GM12878 (cell line): ENCODE measurements around the gene PARD6A. TPM values are rescaled to one million over a fixed set of nuclear protein-coding genes. Genes with fewer than 3 reads are reported as not detected.

ENCODE experiments used
- ATAC-seq: fragments of 200-7000 bp; cut with Tn5 transposase; 3 replicates; pipeline ENCODE4 v1.9.1; 2020; ENCODE audit warnings: mild to moderate bottlenecking, moderate library complexity
- BruUV-seq: library from RNA; stranded (reverse); fragments of 400-500 nt; replicated peaks from 2 replicates; lab custom pipeline; 2021; lab: Mats Ljungman, UMichigan
- CTCF ChIA-PET: fragments of 300-600 bp; sonication (Branson Sonifier 250); formaldehyde crosslinking; extraction: SDS; loops from one replicate; lab custom pipeline; 2021; ENCODE audit warnings: inconsistent platforms; lab: Yijun Ruan, JAX
- POLR2A ChIA-PET: fragments of 350-600 bp; formaldehyde crosslinking; extraction: SDS; loops from one replicate; lab custom pipeline; 2021; ENCODE audit warnings: inconsistent platforms; lab: Charles Lee
- RAD21 ChIA-PET: fragments of 300-600 bp; sonication (Branson Sonifier 250); formaldehyde crosslinking; loops from one replicate; lab custom pipeline; 2023; ENCODE audit warnings: antibody characterized with exemption; ENCODE audit not compliant: unreplicated experiment; lab: Charles Lee
- SMC1A ChIA-PET: fragments of 300-600 bp; sonication (Branson Sonifier 250); formaldehyde crosslinking; loops from one replicate; lab custom pipeline; 2023; ENCODE audit not compliant: unreplicated experiment, uncharacterized antibody; lab: Charles Lee
- DNase-seq: peaks from one replicate; pipeline ENCODE4 v3.0.0-alpha.2; 2011; ENCODE audit warnings: low read depth, low spot score
- FAIRE-seq: peaks from 3 replicates; lab custom pipeline; 2011; peaks lifted over from hg19 to GRCh38; lab: Jason Lieb, UNC
- H2AFZ ChIP-seq: 2 replicates; pipeline ENCODE4 v1.6.0; 2011; ENCODE audit warnings: low read depth, low read length, control low read depth; ENCODE audit not compliant: control insufficient read depth
- H3K27ac ChIP-seq: 2 replicates; pipeline ENCODE4 v1.5.1; 2011; ENCODE audit warnings: control low read depth; ENCODE audit not compliant: control insufficient read depth, insufficient read depth
- H3K27me3 ChIP-seq, 2 experiments: replicated peaks in 1 of 2; 2 replicates each; pipeline versions ENCODE4 v1.6.0 to v1.6.1; 2011; ENCODE audit warnings: low read length in 1 of 2; ENCODE audit not compliant: control insufficient read depth in 2 of 2, insufficient read depth in 2 of 2
- H3K36me3 ChIP-seq, 2 experiments: 2 replicates each; pipeline ENCODE4 v1.5.1; 2011; ENCODE audit warnings: low read length in 1 of 2; ENCODE audit not compliant: control insufficient read depth in 2 of 2, insufficient read depth in 2 of 2
- H3K4me1 ChIP-seq: 2 replicates; pipeline ENCODE4 v1.6.1; 2011; ENCODE audit warnings: mild to moderate bottlenecking, low read length, moderate library complexity, mixed read lengths; ENCODE audit not compliant: control insufficient read depth, insufficient read depth
- H3K4me2 ChIP-seq: 2 replicates; pipeline ENCODE4 v1.6.0; 2011; ENCODE audit warnings: control low read depth; ENCODE audit not compliant: control insufficient read depth, insufficient read depth
- H3K4me3 ChIP-seq: fragments of 200-600 bp; sonication (generic); 2 replicates; pipeline ENCODE4 v1.5.1; 2016
- H3K79me2 ChIP-seq: 2 replicates; pipeline ENCODE4 v1.6.0; 2011; ENCODE audit warnings: low read length; ENCODE audit not compliant: control insufficient read depth, insufficient read depth
- H3K9ac ChIP-seq: 2 replicates; pipeline ENCODE4 v1.8.0; 2011; ENCODE audit warnings: low read length, control low read depth, mixed read lengths; ENCODE audit not compliant: control insufficient read depth, insufficient read depth
- H3K9me3 ChIP-seq: replicated peaks from 3 replicates; pipeline ENCODE4 v1.5.1; 2011; ENCODE audit warnings: mild to moderate bottlenecking, low read length; ENCODE audit not compliant: control insufficient read depth, insufficient read depth
- H4K20me1 ChIP-seq: 2 replicates; pipeline ENCODE4 v1.6.0; 2011; ENCODE audit not compliant: control insufficient read depth, insufficient read depth
- CBX5 ChIP-seq: sonication (generic); IDR thresholded peaks from 2 replicates; pipeline ENCODE4 v1.6.1; 2016; ENCODE audit warnings: low read depth, moderate library complexity, mild to moderate bottlenecking, inconsistent platforms
- CHD2 ChIP-seq: IDR thresholded peaks from 2 replicates; pipeline ENCODE4 v1.6.1; 2011; ENCODE audit warnings: low read depth, low read length, improper control_type of control experiment, borderline replicate concordance
- HDGF ChIP-seq: fragments of 450-650 bp; IDR thresholded peaks from 2 replicates; pipeline ENCODE4 v1.6.1; 2016; ENCODE audit warnings: antibody characterized with exemption
- JUND ChIP-seq: IDR thresholded peaks from 2 replicates; pipeline ENCODE4 v1.6.1; 2012; ENCODE audit warnings: low read depth, mild to moderate bottlenecking, low read length, improper control_type of control experiment, moderate library complexity
- KAT2A ChIP-seq: conservative IDR thresholded peaks from 2 replicates; pipeline ENCODE4 v1.6.1; 2011; ENCODE audit warnings: low read depth, low read length; ENCODE audit not compliant: control insufficient read depth
- LARP7 ChIP-seq: fragments of 450-650 bp; IDR thresholded peaks from 2 replicates; pipeline ENCODE4 v1.6.1; 2017; ENCODE audit warnings: mild to moderate bottlenecking
- NFIC ChIP-seq: IDR thresholded peaks from 2 replicates; pipeline ENCODE4 v1.6.1; 2012; ENCODE audit warnings: low read depth, mild to moderate bottlenecking, inconsistent platforms, low read length, moderate library complexity
- PAX5 ChIP-seq: IDR thresholded peaks from 2 replicates; pipeline ENCODE4 v1.6.1; 2011; ENCODE audit warnings: low read depth, low read length, borderline replicate concordance
- RFX5 ChIP-seq: IDR thresholded peaks from 2 replicates; pipeline ENCODE4 v1.6.1; 2011; ENCODE audit warnings: low read depth, low read length, improper control_type of control experiment
- SMAD1 ChIP-seq: fragments of 450-650 bp; IDR thresholded peaks from 2 replicates; pipeline ENCODE4 v1.6.1; 2018; ENCODE audit warnings: mild to moderate bottlenecking, low read depth; ENCODE audit not compliant: partially characterized antibody
- TAF1 ChIP-seq: IDR thresholded peaks from 2 replicates; pipeline ENCODE4 v1.6.1; 2011; ENCODE audit warnings: mild to moderate bottlenecking, low read depth, low read length, borderline replicate concordance
- TCF12 ChIP-seq: IDR thresholded peaks from 2 replicates; pipeline ENCODE4 v1.6.1; 2011; ENCODE audit warnings: low read depth, mild to moderate bottlenecking, low read length
- WGBS: methylation state at CpG from one replicate; pipeline ENCODE4 v1.1.6; 2016; ENCODE audit warnings: low lambda C conversion rate; ENCODE audit not compliant: insufficient replicate concordance, insufficient coverage; ENCODE audit errors: missing lambda C conversion rate; 5-methylcytosine and 5-hydroxymethylcytosine counted together
- in situ Hi-C: fragments of 300-500 bp; cut with MboI; formaldehyde crosslinking; loops from 9 replicates; pipeline ENCODE4 v1.14.3; 2018; ENCODE audit warnings: mixed read lengths
- intact Hi-C: fragments of 100-400 bp; cut with micrococcal nuclease; formaldehyde crosslinking; loops from one replicate; pipeline ENCODE4 v1.14.2; 2022; ENCODE audit not compliant: unreplicated experiment
- polyA plus RNA-seq, 11 experiments: library from polyadenylated mRNA; depleted of rRNA in 4 of 11; unstranded in 6 of 11; stranded (reverse) in 5 of 11; fragments of >200 nt; fragmentation: Nextera tagmentation in 4 of 11; fragmentation: Illumina TruSeq in 1 of 11; extraction: Ambion mirVana in 4 of 11; extraction: Trizol in 1 of 11; gene quantifications; 1 replicate in 1 of 11; 2 replicates in 10 of 11; pipeline versions ENCODE4 v1.2.1 to v1.2.3, GENCODE V29; 2011 to 2016; ENCODE audit warnings: inconsistent platforms in 2 of 11, missing spikeins in 2 of 11, low read depth in 1 of 11
- total RNA-seq, 4 experiments: library from RNA; depleted of rRNA in 3 of 4; stranded (reverse); fragments of >200 nt in 3 of 4; fragmentation: Illumina TruSeq in 1 of 4; extraction: Trizol in 1 of 4; gene quantifications; 2 replicates each; pipeline versions ENCODE4 v1.2.1 to v1.2.3, GENCODE V29; 2013 to 2021
- TF ChIP-seq, protein P1 (sequence below): fragments of 450-650 bp; IDR thresholded peaks from 2 replicates; pipeline ENCODE4 v1.6.1; 2017; ENCODE audit warnings: antibody characterized with exemption, mild to moderate bottlenecking, moderate library complexity
- TF ChIP-seq, protein P2 (sequence below): fragments of 450-650 bp; IDR thresholded peaks from 2 replicates; pipeline ENCODE4 v1.6.1; 2016; ENCODE audit warnings: mild to moderate bottlenecking
- TF ChIP-seq, protein P3 (sequence below): fragments of 450-650 bp; conservative IDR thresholded peaks from 2 replicates; pipeline ENCODE4 v1.6.1; 2017; ENCODE audit warnings: mild to moderate bottlenecking, moderate library complexity

PARD6A gene
- total and polyA plus RNA-seq, 10 of the 15 experiments (the other 5 are each of a cell fraction or from before 2014, with no cell fraction given) = 0.42 to 10.1 (median 4.4) TPM

DNA sequence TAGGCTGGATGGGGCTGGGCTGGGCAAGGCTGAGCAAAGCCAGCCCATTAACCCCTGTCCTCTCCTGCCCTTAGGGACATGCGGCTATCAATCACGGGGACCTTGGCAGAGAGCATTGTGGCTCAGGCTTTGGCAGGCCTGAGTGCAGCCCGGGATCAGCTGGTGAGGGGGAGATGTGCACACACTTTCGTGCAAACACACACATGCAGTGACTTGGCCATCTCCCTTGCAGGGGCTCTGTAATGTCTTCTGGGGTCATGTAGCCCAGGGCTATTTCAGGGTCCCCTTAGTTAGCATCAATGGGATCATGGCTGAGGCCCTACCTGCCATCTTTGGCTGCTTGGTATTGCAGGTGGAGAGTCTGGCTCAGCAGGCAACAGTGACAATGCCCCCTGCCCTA lies 8.9 kb upstream of the PARD6A start:
- Histone ChIP-seq H3K9ac (no peak overlapping the region), H3K4me3 (no peak overlapping the region), H4K20me1 (no peaks in the 10 kb centered on the region), H3K27me3 (no peaks in the 10 kb centered on the region), H3K4me2 (no peak overlapping the region), H3K36me3 (peaks cover 2 to 9% of the 10 kb centered on the region in 2 experiments), H2AFZ (no peak overlapping the region), H3K9me3 (no peaks in the 10 kb centered on the region), H3K4me1 (no peaks in the 10 kb centered on the region), H3K27ac (no peak overlapping the region), H3K79me2 (no peaks in the 10 kb centered on the region)
- ChIA-PET CTCF (interaction anchor here (1.1 kb wide), 1 partner anchor 131 kb away, joined by 4 read pairs; no protein-coding TSS in a partner anchor), SMC1A (no interaction called here), POLR2A (interaction anchor here (1.0 kb wide), 1 partner anchor 16 kb away, joined by 3 read pairs; no protein-coding TSS in a partner anchor), RAD21 (no interaction called here)
- ATAC-seq (no peak), DNase-seq (no peak), FAIRE-seq (no peak)
- intact Hi-C loops (no loop called here), in situ Hi-C loops (no loop called here)
- 87% methylated on average over 4 of the region's 4 CpGs for WGBS
- TF ChIP-seq JUND (no peak), PAX5 (no peak), NFIC (no peak), SMAD1 (no peak), CHD2 (no peak), LARP7 (no peak), RFX5 (no peak), TAF1 (no peak), CBX5 (no peak), KAT2A (no peak), HDGF (no peak), TCF12 (no peak)
- TF ChIP-seq, protein P1, sequence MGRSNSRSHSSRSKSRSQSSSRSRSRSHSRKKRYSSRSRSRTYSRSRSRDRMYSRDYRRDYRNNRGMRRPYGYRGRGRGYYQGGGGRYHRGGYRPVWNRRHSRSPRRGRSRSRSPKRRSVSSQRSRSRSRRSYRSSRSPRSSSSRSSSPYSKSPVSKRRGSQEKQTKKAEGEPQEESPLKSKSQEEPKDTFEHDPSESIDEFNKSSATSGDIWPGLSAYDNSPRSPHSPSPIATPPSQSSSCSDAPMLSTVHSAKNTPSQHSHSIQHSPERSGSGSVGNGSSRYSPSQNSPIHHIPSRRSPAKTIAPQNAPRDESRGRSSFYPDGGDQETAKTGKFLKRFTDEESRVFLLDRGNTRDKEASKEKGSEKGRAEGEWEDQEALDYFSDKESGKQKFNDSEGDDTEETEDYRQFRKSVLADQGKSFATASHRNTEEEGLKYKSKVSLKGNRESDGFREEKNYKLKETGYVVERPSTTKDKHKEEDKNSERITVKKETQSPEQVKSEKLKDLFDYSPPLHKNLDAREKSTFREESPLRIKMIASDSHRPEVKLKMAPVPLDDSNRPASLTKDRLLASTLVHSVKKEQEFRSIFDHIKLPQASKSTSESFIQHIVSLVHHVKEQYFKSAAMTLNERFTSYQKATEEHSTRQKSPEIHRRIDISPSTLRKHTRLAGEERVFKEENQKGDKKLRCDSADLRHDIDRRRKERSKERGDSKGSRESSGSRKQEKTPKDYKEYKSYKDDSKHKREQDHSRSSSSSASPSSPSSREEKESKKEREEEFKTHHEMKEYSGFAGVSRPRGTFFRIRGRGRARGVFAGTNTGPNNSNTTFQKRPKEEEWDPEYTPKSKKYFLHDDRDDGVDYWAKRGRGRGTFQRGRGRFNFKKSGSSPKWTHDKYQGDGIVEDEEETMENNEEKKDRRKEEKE = no peak
- TF ChIP-seq, protein P2, sequence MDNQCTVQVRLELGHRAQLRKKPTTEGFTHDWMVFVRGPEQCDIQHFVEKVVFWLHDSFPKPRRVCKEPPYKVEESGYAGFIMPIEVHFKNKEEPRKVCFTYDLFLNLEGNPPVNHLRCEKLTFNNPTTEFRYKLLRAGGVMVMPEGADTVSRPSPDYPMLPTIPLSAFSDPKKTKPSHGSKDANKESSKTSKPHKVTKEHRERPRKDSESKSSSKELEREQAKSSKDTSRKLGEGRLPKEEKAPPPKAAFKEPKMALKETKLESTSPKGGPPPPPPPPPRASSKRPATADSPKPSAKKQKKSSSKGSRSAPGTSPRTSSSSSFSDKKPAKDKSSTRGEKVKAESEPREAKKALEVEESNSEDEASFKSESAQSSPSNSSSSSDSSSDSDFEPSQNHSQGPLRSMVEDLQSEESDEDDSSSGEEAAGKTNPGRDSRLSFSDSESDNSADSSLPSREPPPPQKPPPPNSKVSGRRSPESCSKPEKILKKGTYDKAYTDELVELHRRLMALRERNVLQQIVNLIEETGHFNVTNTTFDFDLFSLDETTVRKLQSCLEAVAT = no peak
- TF ChIP-seq, protein P3, sequence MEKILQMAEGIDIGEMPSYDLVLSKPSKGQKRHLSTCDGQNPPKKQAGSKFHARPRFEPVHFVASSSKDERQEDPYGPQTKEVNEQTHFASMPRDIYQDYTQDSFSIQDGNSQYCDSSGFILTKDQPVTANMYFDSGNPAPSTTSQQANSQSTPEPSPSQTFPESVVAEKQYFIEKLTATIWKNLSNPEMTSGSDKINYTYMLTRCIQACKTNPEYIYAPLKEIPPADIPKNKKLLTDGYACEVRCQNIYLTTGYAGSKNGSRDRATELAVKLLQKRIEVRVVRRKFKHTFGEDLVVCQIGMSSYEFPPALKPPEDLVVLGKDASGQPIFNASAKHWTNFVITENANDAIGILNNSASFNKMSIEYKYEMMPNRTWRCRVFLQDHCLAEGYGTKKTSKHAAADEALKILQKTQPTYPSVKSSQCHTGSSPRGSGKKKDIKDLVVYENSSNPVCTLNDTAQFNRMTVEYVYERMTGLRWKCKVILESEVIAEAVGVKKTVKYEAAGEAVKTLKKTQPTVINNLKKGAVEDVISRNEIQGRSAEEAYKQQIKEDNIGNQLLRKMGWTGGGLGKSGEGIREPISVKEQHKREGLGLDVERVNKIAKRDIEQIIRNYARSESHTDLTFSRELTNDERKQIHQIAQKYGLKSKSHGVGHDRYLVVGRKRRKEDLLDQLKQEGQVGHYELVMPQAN = no peak
- BruUV-seq = no TSS peak
